NOMO-1 treated with dmso at 0.1 percent for 144 hours (cell line): Measurements from ENCODE around the gene LACRT.
"Not testable (repeated sequence)": the region's sequence is repeated elsewhere in the genome, so short reads cannot be mapped to it uniquely, and the experiment has no call there.

Source experiments
- DNase-seq: peaks from one replicate; lab custom pipeline; 2025; ENCODE audit not compliant: unreplicated experiment; lab: John Stamatoyannopoulos, UW

Gene LACRT

DNA sequence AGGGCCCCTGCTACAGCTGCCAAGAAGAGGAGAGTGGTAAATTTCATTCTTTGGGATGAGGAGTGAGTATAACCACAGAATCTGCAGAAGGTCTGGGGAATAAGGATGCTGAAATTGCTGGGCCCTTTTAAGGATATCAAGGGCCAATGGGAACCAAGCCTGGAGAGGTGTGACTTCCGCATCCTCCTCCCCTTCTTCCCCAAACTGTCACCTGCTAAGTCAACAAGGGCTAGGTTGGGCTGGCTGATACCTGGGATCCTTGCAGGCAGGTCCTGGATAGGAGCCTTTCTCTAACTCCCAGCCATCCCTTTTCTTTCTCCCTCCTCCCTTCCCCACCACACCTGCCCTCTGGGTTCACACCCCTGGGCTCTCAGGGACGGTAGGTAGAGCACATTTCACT is at the start of gene LACRT:
Gene LACRT, minus strand, starts transcription at position 101 of the 400 bp plus-strand sequence. Its CDS starts 54 bp downstream, at position 47.
- no peak for DNase-seq

- DNase-seq: no peak
These were observed 48.7 kb upstream of the LACRT start for GRCh38 chr12:54683398-54683797.

- no peak for DNase-seq
These were observed 48.0 kb upstream of the LACRT start for GRCh38 chr12:54682674-54683073.

DNA sequence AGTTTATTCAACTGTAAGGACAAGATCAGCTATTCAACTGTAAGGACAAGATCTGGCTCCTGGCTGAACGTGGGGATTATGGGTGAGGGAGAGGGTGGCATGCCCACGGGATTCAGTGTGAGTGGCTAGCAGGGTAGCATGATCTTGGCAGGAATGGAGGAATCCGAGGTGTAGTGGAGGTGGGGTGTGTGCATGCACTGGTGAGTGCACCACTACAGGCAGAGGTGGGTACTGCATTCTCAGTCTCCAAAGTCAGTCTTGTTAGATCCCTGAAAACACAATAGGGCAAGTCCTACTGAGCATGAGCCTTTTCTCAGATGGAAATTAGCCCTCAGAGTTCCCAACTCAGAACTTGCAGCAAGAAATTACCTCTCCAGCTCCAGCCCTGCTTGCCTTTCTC is 45.7 kb upstream of the LACRT start:
- DNase-seq: no peak

DNA sequence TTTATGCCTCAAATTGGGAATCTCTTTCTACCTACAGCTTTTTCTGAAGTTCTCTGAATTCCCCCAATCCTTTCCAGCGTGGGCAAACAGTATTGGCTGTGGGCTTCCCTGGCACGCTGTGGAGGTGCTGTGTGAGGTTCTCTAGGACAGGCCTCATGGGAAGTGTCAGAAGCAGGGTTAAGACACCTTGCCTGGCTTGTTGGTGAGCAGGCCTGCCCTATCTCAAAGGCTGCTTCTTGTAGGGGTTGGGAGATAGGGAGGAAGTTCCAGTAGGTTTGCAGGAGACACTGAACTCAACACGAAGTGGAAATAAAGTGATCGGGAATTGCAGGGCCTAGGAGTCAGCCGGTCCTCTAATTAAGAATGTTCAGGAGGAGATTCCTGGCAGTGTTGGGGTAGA is 43.4 kb upstream of the LACRT start:
- no peak for DNase-seq

DNA sequence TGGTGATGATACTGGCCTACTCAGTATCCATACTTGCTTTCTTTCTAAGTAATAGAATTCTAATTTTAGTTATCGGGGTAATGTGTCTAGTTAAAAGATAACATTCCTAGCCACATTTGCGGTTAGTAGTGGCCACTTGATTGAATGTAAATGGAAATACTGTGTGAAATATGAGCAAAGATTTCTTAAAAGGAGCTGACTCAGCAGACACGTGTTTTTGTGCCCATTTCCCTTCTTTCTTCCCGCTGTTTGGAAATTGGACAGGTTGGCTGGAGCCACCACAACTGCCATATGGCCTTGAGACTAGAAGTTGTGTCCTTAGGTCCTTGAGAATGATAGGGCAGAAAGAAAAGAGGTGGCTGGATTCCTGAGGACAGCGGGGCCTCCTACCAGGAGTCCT is 33.2 kb upstream of the LACRT start:
- no peak for DNase-seq

DNA sequence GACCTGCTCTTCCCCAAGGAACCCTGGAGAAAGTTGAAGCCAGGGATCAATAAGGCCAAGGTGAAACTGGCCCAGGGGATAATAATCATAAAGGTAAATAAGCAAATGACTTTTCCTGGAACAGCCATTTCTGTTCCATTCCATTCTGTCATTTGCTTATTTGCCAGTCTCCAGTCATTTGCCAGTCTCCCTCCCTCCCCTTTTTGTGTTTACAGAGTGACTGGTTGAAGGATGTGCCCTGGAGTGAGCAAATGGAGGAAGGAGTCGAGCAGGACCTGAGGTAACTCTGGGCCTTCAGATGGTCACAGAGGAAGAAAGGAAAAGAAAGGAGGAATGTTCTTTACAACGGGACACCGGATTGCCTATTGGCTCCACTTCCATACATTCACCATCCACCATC is 31.3 kb upstream of the LACRT start:
- no peak for DNase-seq

DNA sequence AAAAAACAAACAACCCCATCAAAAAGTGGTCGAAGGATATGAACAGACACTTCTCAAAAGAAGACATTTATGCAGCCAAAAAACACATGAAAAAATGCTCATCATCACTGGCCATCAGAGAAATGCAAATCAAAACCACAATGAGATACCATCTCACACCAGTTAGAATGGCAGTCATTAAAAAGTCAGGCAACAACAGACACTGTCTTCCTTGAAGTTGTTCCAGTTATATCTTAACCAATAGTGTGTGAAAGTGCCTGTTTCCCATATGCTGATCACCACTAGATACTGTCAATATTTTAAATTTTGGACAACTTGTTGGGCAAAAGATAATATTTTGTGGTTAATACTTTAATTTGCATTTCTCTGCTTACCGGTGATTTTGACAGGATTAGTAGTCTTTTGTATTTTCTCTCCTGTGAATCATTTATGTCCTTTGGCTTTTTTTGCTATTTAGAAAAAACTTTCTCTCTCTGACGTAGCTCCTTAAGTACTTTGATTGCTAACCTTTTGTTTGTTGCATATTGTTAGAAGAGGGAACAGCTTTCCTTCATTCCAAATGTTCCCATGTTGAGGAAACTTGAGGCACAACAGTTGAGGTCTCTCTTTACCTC is 30.4 kb upstream of the LACRT start:
- DNase-seq: not testable (repeated sequence)

- DNase-seq: no peak
These were observed 28.9 kb upstream of the LACRT start for GRCh38 chr12:54663603-54664002.

DNA sequence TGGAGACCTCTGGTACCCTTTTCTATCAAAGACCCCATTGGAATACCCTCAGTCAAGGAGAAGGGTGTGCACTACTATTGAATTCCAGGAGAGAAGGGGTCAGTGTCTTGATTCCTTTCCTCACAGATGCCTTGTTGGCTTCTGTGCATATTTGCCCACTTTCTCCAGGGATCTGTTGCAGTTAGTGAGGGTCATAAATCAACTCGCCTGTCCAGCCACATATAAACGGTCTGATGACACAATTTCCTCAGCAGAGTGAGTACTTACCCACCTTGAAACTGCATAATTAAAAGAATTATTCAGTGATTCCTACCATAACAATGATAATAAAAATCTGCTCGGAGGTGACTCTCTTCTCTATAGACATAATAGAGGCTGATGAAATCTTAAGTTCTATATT is 27.3 kb upstream of the LACRT start:
- peak; percentile 26 for DNase-seq

DNA sequence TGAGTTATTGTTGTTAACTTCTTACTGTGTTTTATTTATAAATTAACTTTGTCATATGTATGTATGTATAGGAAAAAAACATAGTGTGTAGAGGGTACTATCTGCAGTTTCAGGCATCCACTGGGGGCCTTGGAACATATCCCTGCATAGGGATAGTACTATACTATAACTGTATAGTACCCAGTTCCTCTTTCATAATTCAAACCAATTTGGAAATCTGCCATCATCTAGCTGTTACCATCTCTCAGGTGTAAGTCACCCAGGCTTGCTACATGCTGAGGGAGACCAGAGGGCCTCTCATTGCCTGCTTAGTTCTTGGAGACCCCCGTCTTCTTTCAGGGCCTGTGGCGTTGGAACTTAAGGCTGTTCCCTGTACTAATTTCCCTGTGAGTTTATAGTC is 26.4 kb upstream of the LACRT start:
- peak; percentile 38 for DNase-seq

DNA sequence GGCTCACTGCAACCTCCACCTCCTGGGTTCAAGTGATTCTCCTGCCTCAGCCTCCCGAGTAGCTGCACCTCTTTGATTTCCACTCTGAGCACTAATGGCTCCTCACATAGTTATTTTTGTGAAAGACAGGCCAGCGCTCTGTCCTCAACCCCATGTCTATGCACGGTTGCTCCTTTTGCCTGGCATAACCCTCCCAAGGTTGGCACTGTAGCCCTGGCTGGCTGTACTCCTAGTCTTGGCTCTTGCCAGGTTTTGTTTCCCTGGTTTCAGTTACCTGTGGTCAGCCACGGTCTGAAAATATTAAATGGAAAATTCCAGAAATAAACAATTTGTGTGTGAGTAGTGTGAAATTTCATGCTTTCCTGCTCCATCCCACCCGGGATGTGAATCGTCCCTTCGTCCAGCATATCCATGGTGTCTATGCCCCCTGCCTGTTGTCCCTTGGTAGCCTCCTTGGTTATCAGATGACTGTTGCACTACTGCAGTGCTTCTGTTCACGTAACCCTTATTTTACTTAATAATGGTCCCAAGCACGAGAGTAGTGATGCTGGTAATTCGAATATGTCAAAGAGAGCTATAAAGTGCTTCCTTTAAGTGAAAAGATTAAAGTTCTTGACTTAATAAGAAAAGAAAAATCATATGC is 25.7 kb upstream of the LACRT start:
- no peak for DNase-seq

DNA sequence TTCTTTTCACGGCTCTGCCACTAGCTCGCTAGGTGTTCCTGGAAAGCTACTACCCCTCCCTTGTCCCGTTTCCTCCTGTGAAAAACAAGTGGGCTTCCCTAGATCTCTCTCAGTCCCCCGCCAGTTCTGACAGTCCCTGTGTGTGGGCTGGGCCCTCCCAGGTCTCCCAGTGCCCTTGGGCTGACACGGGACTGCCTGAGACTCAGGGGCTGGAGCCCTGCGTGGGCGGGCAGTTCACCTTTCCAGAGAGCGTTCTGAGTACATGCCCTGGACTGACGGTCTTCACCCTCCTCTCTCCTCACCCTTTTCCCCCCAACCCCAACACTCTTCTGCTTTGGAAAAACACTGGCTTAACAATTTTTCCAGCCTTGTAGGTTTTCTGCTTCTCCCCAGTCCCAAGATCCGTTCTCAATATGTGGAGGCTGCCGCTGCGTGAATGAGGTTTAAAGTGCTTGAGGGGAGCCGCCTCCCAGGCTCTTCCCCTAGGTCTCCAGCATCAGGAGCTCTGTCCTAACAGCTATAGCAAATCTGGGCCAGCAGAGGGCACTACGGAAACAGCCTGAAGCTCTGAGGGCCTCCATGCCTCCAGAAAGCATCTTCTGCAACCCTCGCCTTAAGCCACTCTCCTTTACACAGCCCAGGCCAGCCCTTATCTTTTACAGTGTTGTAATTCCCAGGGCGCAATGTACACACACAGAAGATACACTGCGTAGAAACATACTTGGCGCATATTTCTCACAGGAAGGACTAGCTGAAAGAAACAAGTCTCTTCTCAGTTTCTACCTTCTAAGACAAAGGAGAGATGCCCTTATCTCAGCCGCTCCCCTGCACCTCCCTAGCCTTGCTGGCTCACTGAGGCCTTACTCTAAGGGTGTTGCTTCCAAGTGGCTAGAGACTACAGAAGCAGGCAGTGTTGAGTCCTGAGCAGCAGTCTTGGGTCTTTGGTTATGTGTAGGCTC is 23.9 kb upstream of the LACRT start:
- DNase-seq: peak; percentile 36

- DNase-seq: no peak
These were observed 22.5 kb upstream of the LACRT start for GRCh38 chr12:54657105-54657607.

DNA sequence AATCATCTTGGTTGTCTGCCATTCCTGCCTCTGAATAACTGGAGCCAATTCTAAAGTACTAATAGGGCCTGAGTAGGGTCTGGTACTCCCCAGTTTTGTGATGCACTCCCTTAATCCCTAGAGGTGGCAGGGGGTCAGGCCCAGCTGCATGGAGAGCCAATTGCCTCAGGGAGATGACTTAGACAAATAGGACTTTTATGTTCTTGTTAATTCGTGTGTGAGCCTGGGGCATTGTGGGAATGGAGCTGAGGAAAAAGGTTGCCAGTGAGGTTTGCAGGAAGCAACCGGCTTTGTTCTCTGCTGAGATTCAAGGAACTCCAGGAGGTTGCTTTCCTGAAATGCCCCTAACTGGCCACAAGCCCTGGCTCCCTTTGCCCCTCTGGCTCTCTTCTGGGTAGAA is 20.2 kb upstream of the LACRT start:
- DNase-seq: no peak

- no peak for DNase-seq
These were observed 18.3 kb upstream of the LACRT start for GRCh38 chr12:54653025-54653424.

DNA sequence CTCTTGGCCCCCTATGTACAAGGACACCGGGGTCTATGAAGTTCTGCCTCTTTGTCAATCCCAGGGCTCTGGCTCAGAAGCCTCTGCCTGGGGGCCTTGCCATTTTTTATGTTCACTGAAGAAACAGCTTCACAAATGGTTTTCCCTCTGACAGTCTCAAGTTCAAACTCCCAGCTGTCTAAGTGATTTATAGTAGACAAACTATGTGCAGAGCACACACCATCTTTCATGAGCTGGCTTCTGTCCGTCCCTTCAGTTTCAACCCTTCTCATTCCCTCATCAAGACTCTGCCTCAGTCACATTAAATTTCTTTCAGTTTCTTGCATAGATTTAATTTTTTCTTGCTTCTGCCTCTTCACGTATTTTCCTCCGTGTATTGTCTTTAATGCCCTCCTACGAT is 16.2 kb upstream of the LACRT start:
- DNase-seq: no peak

DNA sequence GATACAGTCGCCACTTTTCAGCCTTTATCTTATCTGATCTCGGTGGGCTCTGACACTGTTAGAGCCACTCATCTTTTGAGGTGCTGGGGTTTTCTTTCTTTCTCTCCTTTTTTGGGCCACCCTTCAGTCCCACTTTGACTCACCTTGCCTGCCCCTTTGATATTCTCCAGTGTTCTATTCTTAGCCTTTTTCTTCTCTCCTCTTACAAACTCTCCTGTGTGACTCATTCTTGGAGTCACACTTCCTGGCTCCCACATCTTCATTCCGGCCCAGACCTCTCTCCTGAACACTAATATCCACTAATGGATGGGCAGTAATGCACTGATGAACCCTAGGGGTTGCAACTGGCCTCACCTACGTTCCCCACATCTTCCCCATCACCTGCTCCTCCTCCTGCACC is 15.7 kb upstream of the LACRT start:
- DNase-seq: no peak

GRCh38 chr12:54649825-54650224 is 15.1 kb upstream of the LACRT start:
- DNase-seq: no peak

GRCh38 chr12:54648265-54648664 is 13.6 kb upstream of the LACRT start, which contains the start of gene DCD:
TSS of gene DCD (minus strand) at chr12:54648365. CDS start at chr12:54648303, 62 bp downstream.
- DNase-seq: no peak

DNA sequence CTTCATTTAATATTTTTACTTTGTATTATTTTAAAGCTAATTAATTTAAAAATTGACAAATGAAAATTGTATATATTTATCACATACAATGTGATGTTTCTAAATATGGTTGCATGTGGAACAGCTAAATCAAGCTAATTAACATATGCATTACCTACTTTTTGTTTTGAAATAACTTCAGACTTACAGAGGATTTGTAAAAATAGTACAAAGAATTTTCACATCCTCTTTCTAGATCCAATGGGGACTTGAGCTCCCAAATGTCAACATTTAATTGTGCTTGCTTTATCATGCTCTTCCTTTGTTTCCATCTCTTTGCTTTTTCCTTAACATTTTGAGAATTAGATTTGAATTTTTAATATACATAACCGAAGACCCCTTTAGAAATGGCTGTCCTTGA is 6.9 kb upstream of the LACRT start:
- DNase-seq: peak; percentile 54

DNA sequence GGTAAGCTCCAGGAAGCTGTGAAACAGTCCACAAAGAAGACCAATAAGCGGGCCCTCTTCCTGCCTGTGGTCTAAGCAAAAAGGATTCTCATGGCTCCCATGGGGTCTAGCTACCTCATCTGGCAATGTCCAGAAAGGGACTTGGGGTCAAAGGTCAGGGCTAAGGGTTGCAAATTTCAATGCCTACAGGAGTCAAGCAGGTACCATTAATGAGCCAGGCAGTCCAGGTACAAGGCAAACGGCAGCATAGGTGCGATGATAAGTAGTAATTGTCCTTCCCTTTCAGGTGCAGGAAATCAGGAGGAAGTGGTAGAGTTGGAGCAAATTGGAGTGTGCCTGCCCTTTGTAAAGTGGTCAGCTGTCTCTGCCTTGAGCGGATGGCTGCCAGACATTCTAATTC is 6.4 kb upstream of the LACRT start:
- no peak for DNase-seq
